CD4-positive, alpha-beta T cell treated with Interleukin-2 at 100 ng/mL for 4 hours (primary cell): ENCODE results near the gene TMEM187.
A peak's percentile ranks its signal among the peaks of the same experiment; 100 is the strongest.
"Not testable (repeated sequence)": the region's sequence is repeated elsewhere in the genome, so short reads cannot be mapped to it uniquely, and the experiment has no call there.

Experiments used
- DNase-seq: peaks from one replicate; pipeline ENCODE4 v3.0.0-alpha.2; 2020; ENCODE audit warnings: low spot score

Gene TMEM187

GRCh38 chrX:153971450-153972367 lies 845 bp upstream of the TMEM187 start, which contains the start of gene HCFC1:
Gene HCFC1, minus strand, starts transcription at chrX:153971818. Its CDS starts 978 bp downstream, at chrX:153970840.
- DNase-seq = peak; percentile 92

GRCh38 chrX:153973127-153974002 lies 811 bp downstream of the TMEM187 start:
- DNase-seq = no peak

GRCh38 chrX:153974003-153974725 lies 1.6 kb downstream of the TMEM187 start:
- DNase-seq = no peak

- no peak for DNase-seq
These were observed 2.3 kb downstream of the TMEM187 start for GRCh38 chrX:153974726-153975286.

GRCh38 chrX:153980394-153980793 lies 7.8 kb downstream of the TMEM187 start:
- not testable (repeated sequence) for DNase-seq

GRCh38 chrX:153981231-153981630 lies 8.7 kb downstream of the TMEM187 start:
- no peak for DNase-seq

GRCh38 chrX:153981771-153982533 lies 9.4 kb downstream of the TMEM187 start:
- peak; percentile 67 for DNase-seq

- no peak for DNase-seq
These were observed 10.8 kb downstream of the TMEM187 start for GRCh38 chrX:153983321-153983801.

- DNase-seq = peak; percentile 44
These were observed 12.0 kb downstream of the TMEM187 start for GRCh38 chrX:153984351-153985178.

GRCh38 chrX:153988493-153988892 lies 15.9 kb downstream of the TMEM187 start:
- no peak for DNase-seq

GRCh38 chrX:153989973-153990655 lies 17.6 kb downstream of the TMEM187 start:
- DNase-seq = no peak

- no peak for DNase-seq
These were observed 18.5 kb downstream of the TMEM187 start for GRCh38 chrX:153991013-153991580.

GRCh38 chrX:153992180-153992579 lies 19.6 kb downstream of the TMEM187 start:
- no peak for DNase-seq

GRCh38 chrX:153993079-153993478 lies 20.5 kb downstream of the TMEM187 start:
- no peak for DNase-seq

GRCh38 chrX:153993978-153994377 lies 21.4 kb downstream of the TMEM187 start:
- no peak for DNase-seq

GRCh38 chrX:153994398-153994797 lies 21.8 kb downstream of the TMEM187 start:
- DNase-seq = not testable (repeated sequence)

GRCh38 chrX:153995504-153995903 lies 22.9 kb downstream of the TMEM187 start:
- DNase-seq = no peak

GRCh38 chrX:153999359-154000037 lies 26.9 kb downstream of the TMEM187 start:
- no peak for DNase-seq
